Panc1 (cell line): ENCODE data around the gene DBP. TPM values are rescaled to one million over a fixed set of nuclear protein-coding genes. Genes with fewer than 3 reads are reported as not detected.

Experiments used
- ATAC-seq: fragments of 200-7000 bp; cut with Tn5 transposase; 2 replicates; pipeline ENCODE4 v1.9.1; 2020; ENCODE audit warnings: mild to moderate bottlenecking, moderate library complexity
- BruUV-seq: library from RNA; stranded (reverse); fragments of 400-500 nt; replicated peaks from 2 replicates; lab custom pipeline; 2021; lab: Mats Ljungman, UMichigan
- CTCF ChIA-PET: fragments of 300-600 bp; sonication (Branson Sonifier 250); formaldehyde crosslinking; loops from one replicate; lab custom pipeline; 2022; ENCODE audit warnings: antibody characterized with exemption; lab: Charles Lee
- POLR2A ChIA-PET: fragments of 300-600 bp; sonication (Branson Sonifier 250); formaldehyde crosslinking; loops from one replicate; lab custom pipeline; 2022; ENCODE audit warnings: antibody characterized with exemption; lab: Charles Lee
- DNase-seq: peaks from one replicate; pipeline ENCODE4 v3.0.0-alpha.2; 2010; ENCODE audit warnings: low read depth, low spot score
- H3K27ac ChIP-seq: 2 replicates; pipeline ENCODE4 v1.5.1; 2011; ENCODE audit warnings: mild to moderate bottlenecking, low read length, inconsistent platforms
- H3K27me3 ChIP-seq: fragments of 200-500 bp; sonication (Bioruptor generic); 2 replicates; pipeline ENCODE4 v1.6.0; 2014; ENCODE audit warnings: low read length, inconsistent platforms; ENCODE audit not compliant: control insufficient read depth, insufficient read depth
- H3K36me3 ChIP-seq: fragments of 200-500 bp; sonication (Bioruptor generic); 2 replicates; pipeline ENCODE4 v1.5.1; 2014; ENCODE audit warnings: inconsistent platforms, mild to moderate bottlenecking, low read length, moderate library complexity; ENCODE audit not compliant: control insufficient read depth, insufficient read depth
- H3K4me1 ChIP-seq: 2 replicates; pipeline ENCODE4 v1.5.1; 2011; ENCODE audit warnings: inconsistent platforms, mild to moderate bottlenecking, low read length, moderate library complexity; ENCODE audit not compliant: control insufficient read depth, insufficient read depth
- H3K4me3 ChIP-seq, 2 experiments: 2 replicates each; pipeline ENCODE4 v1.5.1; 2011 to 2012; ENCODE audit warnings: low read depth in 2 of 2, low read length in 2 of 2, mild to moderate bottlenecking in 2 of 2, inconsistent platforms in 1 of 2, moderate library complexity in 1 of 2
- H3K9me3 ChIP-seq: fragments of 200-500 bp; sonication (Bioruptor generic); 2 replicates; pipeline ENCODE4 v1.5.1; 2014; ENCODE audit warnings: low read depth, mild to moderate bottlenecking, inconsistent platforms, low read length, moderate library complexity; ENCODE audit not compliant: control insufficient read depth, insufficient read depth
- POLR2AphosphoS5 ChIP-seq: IDR thresholded peaks from 2 replicates; pipeline ENCODE4 v1.6.1; 2012; ENCODE audit warnings: mild to moderate bottlenecking, low read depth, low read length, moderate library complexity
- SIN3A ChIP-seq: IDR thresholded peaks from 2 replicates; pipeline ENCODE4 v1.6.1; 2012; ENCODE audit warnings: low read depth, mild to moderate bottlenecking, low read length, moderate library complexity, borderline replicate concordance; ENCODE audit not compliant: insufficient read depth
- TCF7L2 ChIP-seq: IDR thresholded peaks from 2 replicates; pipeline ENCODE4 v1.6.1; 2011; ENCODE audit warnings: mild to moderate bottlenecking, low read depth, low read length, inconsistent platforms
- in situ Hi-C: cut with HindIII; loops from 2 replicates; pipeline ENCODE4 v1.10.0; 2016; ENCODE audit warnings: low sequenced_read_pairs, low pct_unique_long_range_greater_than_20kb
- intact Hi-C: fragments of 100-400 bp; cut with micrococcal nuclease; formaldehyde crosslinking; loops from one replicate; pipeline ENCODE4 v1.10.0; 2022; ENCODE audit not compliant: unreplicated experiment
- total RNA-seq: library from RNA; stranded (reverse); gene quantifications from one replicate; pipeline ENCODE4 v1.2.1, GENCODE V29; 2021; ENCODE audit not compliant: unreplicated experiment
- TF ChIP-seq, protein P1 (sequence below), 2 experiments: IDR thresholded peaks; 2 replicates each; pipeline ENCODE4 v1.6.1; 2011 to 2012; ENCODE audit warnings: low read depth in 2 of 2, control low read depth in 1 of 2, low read length in 1 of 2, mild to moderate bottlenecking in 1 of 2, moderate library complexity in 1 of 2; ENCODE audit not compliant: insufficient read depth in 1 of 2
- TF ChIP-seq, protein P2 (sequence below): fragments of 450-650 bp; IDR thresholded peaks from 2 replicates; pipeline ENCODE4 v1.5.1; 2017; ENCODE audit warnings: mild to moderate bottlenecking

Gene DBP
- total RNA-seq, 1 experiment from 2014 or later: 7.4 TPM

DNA sequence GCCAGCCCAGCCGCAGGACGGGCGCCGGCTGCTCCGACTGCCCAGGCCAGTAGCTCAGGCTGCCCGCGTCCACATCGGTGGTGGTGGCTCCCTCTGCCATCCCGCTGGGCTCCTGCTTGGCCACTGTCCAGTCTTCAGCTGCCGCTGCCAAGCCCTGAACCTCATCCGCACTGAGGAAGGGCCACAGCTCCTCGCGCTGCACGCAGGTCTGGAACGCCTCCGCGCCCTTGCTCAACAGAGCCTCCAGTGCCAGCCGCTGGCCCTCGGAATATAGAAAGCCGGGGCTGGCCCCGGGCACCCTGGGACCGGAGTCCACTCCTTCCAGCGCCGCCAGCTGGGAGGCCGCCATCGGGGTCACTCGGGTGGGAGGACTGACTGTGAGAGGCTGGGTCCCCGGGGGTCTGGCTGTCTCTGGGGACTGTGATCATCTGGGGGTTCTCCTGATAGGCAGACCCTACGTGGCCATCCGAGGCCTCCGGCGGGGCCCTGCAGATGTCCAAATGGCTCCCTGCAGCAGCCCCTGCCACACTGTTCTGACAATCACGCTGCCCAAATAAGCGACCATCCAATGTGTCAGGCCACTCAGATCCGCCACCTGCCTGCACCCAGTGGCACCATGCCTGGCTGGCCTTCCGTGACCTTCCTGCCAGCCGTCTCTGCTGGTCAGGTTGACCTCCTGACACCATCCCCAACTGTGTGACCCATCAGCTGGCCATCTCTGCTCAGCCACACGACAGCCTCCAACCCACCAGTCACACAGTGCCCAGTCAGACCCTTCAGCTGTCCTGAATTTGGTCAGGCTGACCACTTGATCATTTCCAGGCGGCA lies 23.9 kb downstream of the DBP start:
- peaks cover 39% of the 10 kb centered on the region for H3K4me1 ChIP-seq
- H3K36me3 ChIP-seq: peaks cover 4% of the 10 kb centered on the region
- ChIA-PET CTCF (no interaction called here), POLR2A (no interaction called here)
- ATAC-seq (peak; percentile 20), DNase-seq (no peak)
- no TSS peak for BruUV-seq
- no peaks in the 10 kb centered on the region for H3K9me3 ChIP-seq
- in situ Hi-C loops (no loop called here), intact Hi-C loops (no loop called here)
- TF ChIP-seq, protein P1, sequence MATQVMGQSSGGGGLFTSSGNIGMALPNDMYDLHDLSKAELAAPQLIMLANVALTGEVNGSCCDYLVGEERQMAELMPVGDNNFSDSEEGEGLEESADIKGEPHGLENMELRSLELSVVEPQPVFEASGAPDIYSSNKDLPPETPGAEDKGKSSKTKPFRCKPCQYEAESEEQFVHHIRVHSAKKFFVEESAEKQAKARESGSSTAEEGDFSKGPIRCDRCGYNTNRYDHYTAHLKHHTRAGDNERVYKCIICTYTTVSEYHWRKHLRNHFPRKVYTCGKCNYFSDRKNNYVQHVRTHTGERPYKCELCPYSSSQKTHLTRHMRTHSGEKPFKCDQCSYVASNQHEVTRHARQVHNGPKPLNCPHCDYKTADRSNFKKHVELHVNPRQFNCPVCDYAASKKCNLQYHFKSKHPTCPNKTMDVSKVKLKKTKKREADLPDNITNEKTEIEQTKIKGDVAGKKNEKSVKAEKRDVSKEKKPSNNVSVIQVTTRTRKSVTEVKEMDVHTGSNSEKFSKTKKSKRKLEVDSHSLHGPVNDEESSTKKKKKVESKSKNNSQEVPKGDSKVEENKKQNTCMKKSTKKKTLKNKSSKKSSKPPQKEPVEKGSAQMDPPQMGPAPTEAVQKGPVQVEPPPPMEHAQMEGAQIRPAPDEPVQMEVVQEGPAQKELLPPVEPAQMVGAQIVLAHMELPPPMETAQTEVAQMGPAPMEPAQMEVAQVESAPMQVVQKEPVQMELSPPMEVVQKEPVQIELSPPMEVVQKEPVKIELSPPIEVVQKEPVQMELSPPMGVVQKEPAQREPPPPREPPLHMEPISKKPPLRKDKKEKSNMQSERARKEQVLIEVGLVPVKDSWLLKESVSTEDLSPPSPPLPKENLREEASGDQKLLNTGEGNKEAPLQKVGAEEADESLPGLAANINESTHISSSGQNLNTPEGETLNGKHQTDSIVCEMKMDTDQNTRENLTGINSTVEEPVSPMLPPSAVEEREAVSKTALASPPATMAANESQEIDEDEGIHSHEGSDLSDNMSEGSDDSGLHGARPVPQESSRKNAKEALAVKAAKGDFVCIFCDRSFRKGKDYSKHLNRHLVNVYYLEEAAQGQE (IDR thresholded peaks at IDR 0.05; ENCODE audit: insufficient read depth in 1 of 2, low read depth in 2 of 2, low read length in 1 of 2): no peak
- no peak for TF ChIP-seq TCF7L2
- no peak for TF ChIP-seq SIN3A
- no peaks in the 10 kb centered on the region for H3K27me3 ChIP-seq
- no peak overlapping the region for H3K27ac ChIP-seq
- no peak overlapping the region for H3K4me3 ChIP-seq

DNA sequence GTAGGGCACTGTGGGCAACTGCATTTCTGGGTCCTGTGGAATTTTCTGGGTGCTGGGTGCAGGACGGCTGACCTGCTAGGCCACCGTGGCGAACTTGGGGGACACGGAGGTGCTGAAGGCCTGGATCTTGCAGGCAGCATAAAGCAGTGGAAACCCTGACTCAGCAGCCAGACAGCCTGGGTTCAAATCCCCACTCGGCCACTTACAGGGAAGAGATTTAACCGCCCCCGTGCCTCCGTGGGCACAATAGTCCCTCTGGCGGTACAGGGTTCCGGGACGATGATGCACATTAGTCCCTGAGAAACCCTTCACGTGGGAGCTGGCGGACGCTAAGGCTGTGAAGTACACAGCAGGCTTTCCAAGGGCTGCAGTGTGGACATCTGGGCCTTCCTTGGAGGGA lies 25.3 kb downstream of the DBP start:
- BruUV-seq: no TSS peak
- CTCF ChIA-PET: no interaction called here

DNA sequence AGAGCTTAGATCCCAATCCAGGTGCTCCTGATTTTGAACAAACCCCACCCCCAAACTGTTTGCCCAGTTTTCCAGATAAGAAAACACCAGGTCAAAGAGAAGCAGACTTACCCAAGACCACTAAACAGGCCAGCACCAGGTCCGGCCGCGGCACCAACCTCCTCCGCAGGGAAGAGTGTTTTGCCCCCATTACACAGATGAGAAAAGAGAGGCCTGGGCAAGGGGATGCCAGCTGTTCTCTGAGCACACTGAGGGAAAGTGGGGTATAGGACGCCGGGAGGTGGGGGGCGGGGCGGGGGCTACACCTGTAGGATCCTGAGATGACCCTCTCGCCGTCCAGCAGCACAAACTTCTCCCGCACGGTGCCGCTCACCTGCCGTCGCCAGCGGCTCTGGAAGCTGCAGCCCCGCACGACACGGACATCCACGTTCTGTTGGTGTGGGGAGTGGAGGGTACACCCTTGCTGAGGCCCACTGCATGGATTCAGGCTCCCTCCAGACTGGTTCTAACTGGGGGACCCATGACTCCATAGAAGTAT lies 27.5 kb downstream of the DBP start:
- DNase-seq (no peak), ATAC-seq (no peak)
- intact Hi-C loops: no loop called here
- POLR2A ChIA-PET: interaction anchor here (1.1 kb wide), 1 partner anchor 10 kb away, joined by 3 read pairs; the partner anchor contains the start of genes RPL18 and SPHK2
- Histone ChIP-seq H3K4me3 (no peak overlapping the region), H3K36me3 (no peaks in the 10 kb centered on the region), H3K27me3 (no peaks in the 10 kb centered on the region), H3K27ac (no peak overlapping the region), H3K9me3 (no peaks in the 10 kb centered on the region), H3K4me1 (peaks cover 11% of the 10 kb centered on the region)
- TF ChIP-seq SIN3A (no peak), TCF7L2 (no peak), POLR2AphosphoS5 (no peak)
- TF ChIP-seq, protein P2, sequence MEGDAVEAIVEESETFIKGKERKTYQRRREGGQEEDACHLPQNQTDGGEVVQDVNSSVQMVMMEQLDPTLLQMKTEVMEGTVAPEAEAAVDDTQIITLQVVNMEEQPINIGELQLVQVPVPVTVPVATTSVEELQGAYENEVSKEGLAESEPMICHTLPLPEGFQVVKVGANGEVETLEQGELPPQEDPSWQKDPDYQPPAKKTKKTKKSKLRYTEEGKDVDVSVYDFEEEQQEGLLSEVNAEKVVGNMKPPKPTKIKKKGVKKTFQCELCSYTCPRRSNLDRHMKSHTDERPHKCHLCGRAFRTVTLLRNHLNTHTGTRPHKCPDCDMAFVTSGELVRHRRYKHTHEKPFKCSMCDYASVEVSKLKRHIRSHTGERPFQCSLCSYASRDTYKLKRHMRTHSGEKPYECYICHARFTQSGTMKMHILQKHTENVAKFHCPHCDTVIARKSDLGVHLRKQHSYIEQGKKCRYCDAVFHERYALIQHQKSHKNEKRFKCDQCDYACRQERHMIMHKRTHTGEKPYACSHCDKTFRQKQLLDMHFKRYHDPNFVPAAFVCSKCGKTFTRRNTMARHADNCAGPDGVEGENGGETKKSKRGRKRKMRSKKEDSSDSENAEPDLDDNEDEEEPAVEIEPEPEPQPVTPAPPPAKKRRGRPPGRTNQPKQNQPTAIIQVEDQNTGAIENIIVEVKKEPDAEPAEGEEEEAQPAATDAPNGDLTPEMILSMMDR: no peak
- TF ChIP-seq, protein P1 (IDR thresholded peaks at IDR 0.05; ENCODE audit: insufficient read depth in 1 of 2, low read depth in 2 of 2, low read length in 1 of 2): no peak
- no TSS peak for BruUV-seq
- in situ Hi-C loops: no loop called here
- CTCF ChIA-PET: interaction anchor here (0.7 to 0.9 kb wide), 2 partner anchors 104 to 164 kb away, joined by 5 to 7 read pairs; no protein-coding TSS in a partner anchor

More for the DNA sequence above, 25.3 kb downstream of the DBP start:
- ATAC-seq: no peak
- Histone ChIP-seq H3K4me1 (peaks cover 32% of the 10 kb centered on the region), H3K36me3 (no peaks in the 10 kb centered on the region), H3K9me3 (no peaks in the 10 kb centered on the region), H3K4me3 (no peak overlapping the region), H3K27me3 (no peaks in the 10 kb centered on the region), H3K27ac (no peak overlapping the region)
- in situ Hi-C loops: no loop called here
- no peak for DNase-seq
- TF ChIP-seq SIN3A: no peak
- POLR2A ChIA-PET: no interaction called here
- intact Hi-C loops: no loop called here
